Measurements from ENCODE around the gene NGB. TPM values are rescaled to one million over a fixed set of nuclear protein-coding genes. Genes with fewer than 3 reads are reported as not detected.

NGB gene
- total RNA-seq, 1 donor from 2014 or later = not detected

DNA sequence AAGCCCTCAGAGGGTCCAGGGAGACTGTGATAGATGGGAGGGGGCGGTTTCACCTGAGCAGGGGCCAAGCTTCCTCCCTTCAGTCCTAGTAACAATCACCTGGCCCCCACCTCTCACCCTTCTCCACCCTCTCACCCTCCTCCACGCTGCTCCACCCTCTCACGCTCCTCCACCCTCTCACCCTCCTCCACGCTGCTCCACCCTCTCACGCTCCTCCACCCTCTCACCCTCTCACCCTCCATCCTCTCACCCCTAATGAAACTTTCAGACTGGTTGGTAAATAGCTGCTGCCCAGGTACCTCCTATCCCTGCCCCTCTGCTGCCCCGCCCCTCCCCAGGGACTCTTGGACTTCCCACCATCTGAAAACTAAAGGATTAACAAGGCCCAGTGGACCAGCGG is 34.2 kb downstream of the NGB start:
- no peaks in the 10 kb centered on the region for H3K9me3 Mint-ChIP-seq
- TF ChIP-seq, protein P1, sequence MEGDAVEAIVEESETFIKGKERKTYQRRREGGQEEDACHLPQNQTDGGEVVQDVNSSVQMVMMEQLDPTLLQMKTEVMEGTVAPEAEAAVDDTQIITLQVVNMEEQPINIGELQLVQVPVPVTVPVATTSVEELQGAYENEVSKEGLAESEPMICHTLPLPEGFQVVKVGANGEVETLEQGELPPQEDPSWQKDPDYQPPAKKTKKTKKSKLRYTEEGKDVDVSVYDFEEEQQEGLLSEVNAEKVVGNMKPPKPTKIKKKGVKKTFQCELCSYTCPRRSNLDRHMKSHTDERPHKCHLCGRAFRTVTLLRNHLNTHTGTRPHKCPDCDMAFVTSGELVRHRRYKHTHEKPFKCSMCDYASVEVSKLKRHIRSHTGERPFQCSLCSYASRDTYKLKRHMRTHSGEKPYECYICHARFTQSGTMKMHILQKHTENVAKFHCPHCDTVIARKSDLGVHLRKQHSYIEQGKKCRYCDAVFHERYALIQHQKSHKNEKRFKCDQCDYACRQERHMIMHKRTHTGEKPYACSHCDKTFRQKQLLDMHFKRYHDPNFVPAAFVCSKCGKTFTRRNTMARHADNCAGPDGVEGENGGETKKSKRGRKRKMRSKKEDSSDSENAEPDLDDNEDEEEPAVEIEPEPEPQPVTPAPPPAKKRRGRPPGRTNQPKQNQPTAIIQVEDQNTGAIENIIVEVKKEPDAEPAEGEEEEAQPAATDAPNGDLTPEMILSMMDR (conservative IDR thresholded peaks at IDR 0.05) = no peak
- no peaks in the 10 kb centered on the region for H3K27me3 Mint-ChIP-seq (ENCODE audit: low read depth)
- no peak for DNase-seq (ENCODE audit: low read depth, low spot score)
- H3K36me3 Mint-ChIP-seq (ENCODE audit: low read depth) = no peaks in the 10 kb centered on the region
- H3K4me3 Mint-ChIP-seq = no peak overlapping the region
- no peak overlapping the region for H3K27ac Mint-ChIP-seq (ENCODE audit: unreplicated experiment)
- H3K4me1 Mint-ChIP-seq = no peaks in the 10 kb centered on the region

GRCh38 chr14:77231721-77232120 is 39.3 kb downstream of the NGB start:
- no peak for DNase-seq (ENCODE audit: low read depth, low spot score)
- no peaks in the 10 kb centered on the region for H3K4me1 Mint-ChIP-seq
- no peak overlapping the region for H3K4me3 Mint-ChIP-seq
- TF ChIP-seq, protein P1 (conservative IDR thresholded peaks at IDR 0.05) = no peak
- no peaks in the 10 kb centered on the region for H3K36me3 Mint-ChIP-seq (ENCODE audit: low read depth)
- no peak overlapping the region for H3K27ac Mint-ChIP-seq (ENCODE audit: unreplicated experiment)
- peaks cover 2% of the 10 kb centered on the region for H3K9me3 Mint-ChIP-seq
- H3K27me3 Mint-ChIP-seq (ENCODE audit: low read depth) = no peaks in the 10 kb centered on the region

DNA sequence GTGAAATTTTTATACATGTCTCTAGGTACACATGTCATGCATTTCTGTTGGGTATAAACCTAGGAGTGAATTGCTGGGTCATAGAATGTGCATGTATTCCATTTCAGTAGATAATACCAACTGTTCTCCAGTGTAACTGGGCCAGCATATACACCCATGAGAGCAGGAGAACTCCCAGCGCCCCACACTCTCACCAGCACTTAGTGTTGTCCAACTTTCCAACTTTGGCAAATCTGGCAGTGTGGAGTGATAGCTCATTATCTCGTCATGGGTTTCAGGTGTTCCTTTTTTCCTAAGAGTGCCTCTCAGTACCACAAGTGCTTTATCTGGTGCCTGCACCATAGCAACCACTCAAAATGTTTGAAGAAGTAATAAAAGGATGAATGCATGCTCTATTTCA is 40.1 kb downstream of the NGB start:
- Mint-ChIP-seq H3K9me3 (peaks cover 2% of the 10 kb centered on the region), H3K36me3 (ENCODE audit: low read depth) (no peaks in the 10 kb centered on the region), H3K4me1 (no peaks in the 10 kb centered on the region), H3K27me3 (ENCODE audit: low read depth) (no peaks in the 10 kb centered on the region), H3K4me3 (no peak overlapping the region), H3K27ac (ENCODE audit: unreplicated experiment) (no peak overlapping the region)
- no peak for DNase-seq (ENCODE audit: low read depth, low spot score)
- TF ChIP-seq, protein P1 (conservative IDR thresholded peaks at IDR 0.05) = no peak

- H3K27ac Mint-ChIP-seq (ENCODE audit: unreplicated experiment) = no peak overlapping the region
- TF ChIP-seq, protein P1 (conservative IDR thresholded peaks at IDR 0.05) = no peak
- H3K9me3 Mint-ChIP-seq = peaks cover 2% of the 10 kb centered on the region
- no peaks in the 10 kb centered on the region for H3K27me3 Mint-ChIP-seq (ENCODE audit: low read depth)
- no peaks in the 10 kb centered on the region for H3K4me1 Mint-ChIP-seq
- H3K4me3 Mint-ChIP-seq = no peak overlapping the region
- DNase-seq (ENCODE audit: low read depth, low spot score) = no peak
- H3K36me3 Mint-ChIP-seq (ENCODE audit: low read depth) = no peaks in the 10 kb centered on the region
These were observed 43.0 kb downstream of the NGB start for GRCh38 chr14:77228056-77228455.

DNA sequence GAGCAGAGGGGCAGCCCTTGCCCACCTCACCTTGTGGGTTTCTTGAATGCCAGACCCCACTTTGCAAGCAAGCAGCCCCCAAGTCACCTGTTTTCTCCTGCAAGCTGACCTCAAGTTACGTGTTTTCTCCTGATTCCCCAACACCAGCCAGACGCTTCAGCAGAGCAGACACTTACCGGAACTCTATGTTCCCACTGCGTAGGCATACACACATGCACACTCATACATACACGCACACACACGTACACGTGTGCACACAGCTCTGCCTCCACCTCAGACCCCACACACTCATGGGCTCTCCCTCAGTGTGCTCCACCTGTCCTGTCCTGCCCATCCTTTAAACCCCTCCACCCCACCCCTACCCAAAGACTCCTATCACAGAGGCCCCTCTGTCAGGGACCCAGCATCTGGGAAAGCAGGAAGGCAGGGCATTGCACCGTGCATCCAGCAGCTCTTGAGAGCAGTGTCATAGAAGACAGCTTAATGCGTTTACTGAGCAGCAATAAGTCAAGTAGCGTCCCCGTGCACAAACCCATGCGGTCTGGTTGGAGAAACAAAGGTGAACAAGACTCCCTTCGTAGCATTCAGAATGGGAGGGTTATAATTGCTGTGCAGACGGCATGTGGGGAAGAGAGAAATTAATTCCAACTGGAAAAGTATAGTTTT is 45.0 kb downstream of the NGB start:
- DNase-seq (ENCODE audit: low read depth, low spot score) = no peak
- Mint-ChIP-seq H3K4me3 (no peak overlapping the region), H3K27ac (ENCODE audit: unreplicated experiment) (peak overlapping the region; percentile 93), H3K27me3 (ENCODE audit: low read depth) (peaks cover 14% of the 10 kb centered on the region), H3K36me3 (ENCODE audit: low read depth) (no peaks in the 10 kb centered on the region), H3K4me1 (no peaks in the 10 kb centered on the region), H3K9me3 (peaks cover under 1% of the 10 kb centered on the region)
- TF ChIP-seq, protein P1 (conservative IDR thresholded peaks at IDR 0.05) = no peak
